Kidney epithelial cell (primary cell): ENCODE measurements around the gene FLAD1. TPM values are rescaled to one million over a fixed set of nuclear protein-coding genes. Genes with fewer than 3 reads are reported as not detected.

Source experiments
- DNase-seq: peaks from one replicate; pipeline ENCODE4 v3.0.0-alpha.2; 2010; ENCODE audit warnings: low read depth
- H3K27me3 ChIP-seq: 2 replicates; pipeline ENCODE4 v1.6.0; 2011; ENCODE audit warnings: low read length; ENCODE audit not compliant: control insufficient read depth, insufficient read depth
- H3K36me3 ChIP-seq: 2 replicates; pipeline ENCODE4 v1.5.1; 2011; ENCODE audit warnings: low read length; ENCODE audit not compliant: control insufficient read depth, insufficient read depth
- H3K4me3 ChIP-seq: 2 replicates; pipeline ENCODE4 v1.5.1; 2011; ENCODE audit warnings: low read depth, mild to moderate bottlenecking, control low read depth, low read length
- total RNA-seq: library from RNA; depleted of rRNA; stranded (reverse); fragments of >200 nt; gene quantifications from 2 replicates; pipeline ENCODE4 v1.2.3, GENCODE V29; 2015
- TF ChIP-seq, protein P1 (sequence below): IDR thresholded peaks from 2 replicates; pipeline ENCODE4 v1.5.1; 2011; ENCODE audit warnings: mild to moderate bottlenecking, moderate library complexity, low read length, control low read depth, inconsistent platforms; ENCODE audit not compliant: insufficient read depth, poor library complexity, severe bottlenecking

FLAD1 gene
- total RNA-seq, 1 donor from 2014 or later = 53.0 TPM

DNA sequence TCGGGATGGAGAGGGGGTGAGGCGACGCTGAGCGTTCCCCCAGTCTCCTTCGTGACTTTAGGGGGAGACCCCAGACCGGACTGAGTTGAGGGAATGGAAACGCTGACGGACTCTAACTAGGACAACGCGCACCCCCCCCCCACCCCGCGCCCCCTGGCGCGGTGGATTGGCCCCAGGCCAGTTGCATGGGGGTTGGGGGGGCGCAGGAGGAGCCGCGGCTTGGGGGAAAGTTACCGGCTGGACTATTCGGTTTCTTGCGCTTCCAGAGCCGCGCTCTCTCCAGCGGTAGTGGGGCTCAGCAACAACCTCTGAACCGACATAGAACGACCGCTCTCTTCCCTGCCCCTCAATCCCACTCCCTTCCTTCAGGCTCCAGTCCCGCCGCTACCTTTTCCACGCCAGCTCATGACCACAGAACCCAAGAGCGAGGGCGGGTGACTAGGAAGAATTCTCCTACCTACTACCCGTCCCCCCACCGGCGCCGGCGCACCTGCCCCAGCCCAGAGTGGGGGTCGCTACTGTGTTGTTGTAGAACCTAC lies 20.2 kb downstream of the FLAD1 start:
- no peaks in the 10 kb centered on the region for H3K36me3 ChIP-seq
- TF ChIP-seq, protein P1, sequence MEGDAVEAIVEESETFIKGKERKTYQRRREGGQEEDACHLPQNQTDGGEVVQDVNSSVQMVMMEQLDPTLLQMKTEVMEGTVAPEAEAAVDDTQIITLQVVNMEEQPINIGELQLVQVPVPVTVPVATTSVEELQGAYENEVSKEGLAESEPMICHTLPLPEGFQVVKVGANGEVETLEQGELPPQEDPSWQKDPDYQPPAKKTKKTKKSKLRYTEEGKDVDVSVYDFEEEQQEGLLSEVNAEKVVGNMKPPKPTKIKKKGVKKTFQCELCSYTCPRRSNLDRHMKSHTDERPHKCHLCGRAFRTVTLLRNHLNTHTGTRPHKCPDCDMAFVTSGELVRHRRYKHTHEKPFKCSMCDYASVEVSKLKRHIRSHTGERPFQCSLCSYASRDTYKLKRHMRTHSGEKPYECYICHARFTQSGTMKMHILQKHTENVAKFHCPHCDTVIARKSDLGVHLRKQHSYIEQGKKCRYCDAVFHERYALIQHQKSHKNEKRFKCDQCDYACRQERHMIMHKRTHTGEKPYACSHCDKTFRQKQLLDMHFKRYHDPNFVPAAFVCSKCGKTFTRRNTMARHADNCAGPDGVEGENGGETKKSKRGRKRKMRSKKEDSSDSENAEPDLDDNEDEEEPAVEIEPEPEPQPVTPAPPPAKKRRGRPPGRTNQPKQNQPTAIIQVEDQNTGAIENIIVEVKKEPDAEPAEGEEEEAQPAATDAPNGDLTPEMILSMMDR = no peak
- H3K27me3 ChIP-seq = no peaks in the 10 kb centered on the region
- DNase-seq = no peak
- peak overlapping the region; percentile 94 for H3K4me3 ChIP-seq

DNA sequence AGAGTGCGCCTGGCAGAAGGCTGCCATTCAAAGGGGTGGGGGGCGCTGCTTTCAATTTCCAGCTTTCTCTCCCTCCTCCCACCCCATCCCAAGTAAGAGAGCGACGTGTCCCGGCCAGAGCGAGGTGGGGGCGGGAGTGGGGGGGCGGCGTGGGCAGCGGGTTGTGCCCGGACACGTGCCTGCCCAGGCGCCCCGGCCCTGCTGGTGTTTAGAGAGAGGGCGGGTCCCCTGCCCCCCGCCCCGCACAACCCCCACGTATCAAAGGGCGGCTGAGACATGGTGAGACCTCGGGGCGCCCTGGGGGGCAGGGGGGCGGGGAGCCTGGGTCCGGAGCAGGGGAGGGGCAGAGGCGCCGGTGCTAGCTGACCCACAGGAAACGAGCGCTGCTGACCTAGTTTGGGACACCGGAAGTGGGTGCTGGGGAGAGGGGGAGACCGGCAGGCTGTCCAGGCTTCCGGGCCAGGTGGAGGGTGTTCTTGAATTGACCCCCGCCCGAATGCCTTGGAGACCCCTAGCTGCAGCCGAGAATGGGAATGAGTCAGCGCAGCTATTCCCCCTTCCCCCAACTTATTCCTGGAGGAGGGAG lies 20.7 kb downstream of the FLAD1 start:
- no peak for DNase-seq
- Histone ChIP-seq H3K4me3 (peak overlapping the region; percentile 94), H3K36me3 (no peaks in the 10 kb centered on the region), H3K27me3 (no peaks in the 10 kb centered on the region)
- TF ChIP-seq, protein P1 = no peak

DNA sequence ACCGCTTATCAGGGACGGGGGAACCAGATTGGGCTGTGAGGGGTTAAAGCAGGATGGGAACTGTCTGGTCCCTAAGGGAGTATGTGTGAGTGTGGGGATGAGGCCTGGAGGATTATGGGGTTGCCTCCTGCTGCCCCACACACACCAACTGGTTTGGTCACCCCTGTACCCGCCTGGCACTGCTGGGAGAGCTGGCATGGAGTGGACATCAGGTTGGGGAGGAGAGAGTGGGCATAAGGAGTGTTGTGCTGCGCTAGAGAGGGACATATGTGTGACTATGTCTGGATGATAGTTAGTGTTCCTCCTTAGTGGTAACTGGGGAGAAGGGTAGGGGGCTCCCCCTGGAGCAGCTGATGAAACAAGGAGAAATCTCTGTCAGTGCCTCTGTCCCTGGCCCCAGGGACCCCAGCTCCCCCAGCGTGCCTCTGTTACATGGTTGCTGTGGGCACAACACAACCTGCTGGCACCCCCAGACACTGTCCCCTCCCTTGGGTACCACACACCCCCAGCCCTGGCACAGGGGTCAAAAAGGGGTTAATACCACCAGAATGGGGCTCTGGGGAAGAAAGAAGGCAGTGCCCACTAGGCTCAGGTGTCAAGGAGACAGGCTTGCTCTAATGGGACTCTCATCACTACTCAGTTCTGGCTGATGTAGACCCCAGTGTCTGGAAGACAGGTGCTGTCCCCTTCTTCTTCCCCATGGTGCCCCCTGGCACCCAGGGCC lies 21.4 kb downstream of the FLAD1 start:
- TF ChIP-seq, protein P1 = no peak
- no peaks in the 10 kb centered on the region for H3K27me3 ChIP-seq
- H3K4me3 ChIP-seq = peak overlapping the region; percentile 94
- no peak for DNase-seq
- H3K36me3 ChIP-seq = no peaks in the 10 kb centered on the region

DNA sequence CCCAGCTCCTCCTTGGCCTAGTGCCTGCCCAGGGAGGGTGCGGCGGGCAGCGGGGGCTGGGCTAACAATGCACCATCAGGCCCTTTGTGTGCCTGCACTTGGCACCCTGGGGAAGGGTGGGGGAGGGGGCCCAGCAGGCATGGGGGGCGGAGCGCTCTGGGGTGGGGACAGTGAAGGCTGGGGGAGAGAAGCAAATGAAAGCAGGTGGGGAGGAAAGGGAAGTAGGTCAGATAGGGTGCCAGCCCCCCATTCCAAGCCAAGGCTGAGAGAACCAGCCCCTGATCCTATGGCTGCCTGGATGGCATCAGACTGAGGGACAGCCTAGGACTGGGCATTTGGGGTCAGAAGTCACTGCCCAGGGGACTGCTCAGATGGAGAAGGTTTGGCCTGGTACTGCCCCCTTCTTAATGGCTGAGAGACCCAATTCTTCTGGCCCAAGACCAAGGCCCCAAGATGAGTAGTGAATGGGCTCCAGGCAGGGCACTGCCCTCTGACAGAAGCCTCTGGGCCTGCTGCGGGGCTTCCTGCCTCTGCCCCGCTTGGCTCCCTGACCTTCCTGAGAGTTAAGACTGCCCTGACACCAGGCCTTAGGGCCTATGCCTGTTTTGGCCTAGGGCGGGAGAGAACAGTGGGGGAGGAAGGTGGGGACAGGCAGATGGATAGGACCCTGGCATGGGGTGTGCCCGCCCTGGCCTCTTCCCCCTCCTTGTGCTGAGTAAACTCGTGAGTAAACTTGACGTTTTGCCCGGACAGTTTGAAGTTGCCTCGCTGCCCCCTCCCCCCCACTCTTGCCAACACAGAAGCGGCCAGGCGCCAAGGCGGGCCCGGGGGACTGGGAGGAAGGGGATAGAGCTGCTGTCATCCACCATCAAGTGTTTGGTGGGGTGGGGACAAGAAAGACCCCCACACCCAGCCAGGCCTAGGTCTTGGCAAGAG lies 22.2 kb downstream of the FLAD1 start:
- no peak overlapping the region for H3K4me3 ChIP-seq
- no peak for DNase-seq

DNA sequence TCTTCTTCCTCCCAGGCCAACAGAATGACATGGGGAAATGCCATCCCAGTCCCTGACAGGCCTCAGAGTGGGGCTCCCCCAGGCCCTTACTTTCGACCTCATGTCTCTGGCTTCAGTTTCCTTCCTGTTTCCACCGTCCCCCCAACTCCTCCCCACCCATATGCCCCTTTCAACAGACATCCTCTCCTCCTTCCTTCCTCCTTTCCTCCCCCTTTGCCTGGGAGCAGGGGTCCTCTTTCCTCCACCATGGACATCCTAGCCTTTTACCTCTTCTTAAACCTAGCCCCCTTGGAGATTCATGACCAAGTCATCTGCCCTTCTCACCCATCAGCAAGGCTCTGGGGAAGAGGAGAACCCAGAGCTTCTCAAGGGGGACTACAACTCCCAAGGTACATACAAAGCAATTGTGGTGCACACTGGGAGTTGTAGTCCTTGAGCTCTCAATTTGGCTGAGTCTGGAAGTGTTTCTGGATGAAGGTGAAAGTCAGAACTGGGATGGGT lies 23.5 kb downstream of the FLAD1 start:
- TF ChIP-seq, protein P1 = no peak
- Histone ChIP-seq H3K27me3 (no peaks in the 10 kb centered on the region), H3K4me3 (no peak overlapping the region), H3K36me3 (no peaks in the 10 kb centered on the region)
- DNase-seq = no peak

More for the DNA sequence above, 22.2 kb downstream of the FLAD1 start:
- TF ChIP-seq, protein P1 = no peak
- Histone ChIP-seq H3K27me3 (no peaks in the 10 kb centered on the region), H3K36me3 (no peaks in the 10 kb centered on the region)
